OCI-LY1 (cell line): Measurements from ENCODE around the gene CRYGA.

Source experiments
- EZH2 ChIP-seq: fragments of 200-600 bp; sonication (generic), shearing (Covaris generic); IDR thresholded peaks from 2 replicates; pipeline ENCODE4 v1.8.0; 2017; ENCODE audit warnings: borderline replicate concordance, mixed run types, mild to moderate bottlenecking, antibody characterized with exemption, low read length, moderate library complexity, mixed read lengths
- TF ChIP-seq, protein P1 (sequence below): fragments of 200-600 bp; sonication (generic), shearing (Covaris generic); IDR thresholded peaks from 2 replicates; pipeline ENCODE4 v1.5.1; 2017; ENCODE audit warnings: mild to moderate bottlenecking, antibody characterized with exemption, low read length, moderate library complexity, mixed read lengths

DNA sequence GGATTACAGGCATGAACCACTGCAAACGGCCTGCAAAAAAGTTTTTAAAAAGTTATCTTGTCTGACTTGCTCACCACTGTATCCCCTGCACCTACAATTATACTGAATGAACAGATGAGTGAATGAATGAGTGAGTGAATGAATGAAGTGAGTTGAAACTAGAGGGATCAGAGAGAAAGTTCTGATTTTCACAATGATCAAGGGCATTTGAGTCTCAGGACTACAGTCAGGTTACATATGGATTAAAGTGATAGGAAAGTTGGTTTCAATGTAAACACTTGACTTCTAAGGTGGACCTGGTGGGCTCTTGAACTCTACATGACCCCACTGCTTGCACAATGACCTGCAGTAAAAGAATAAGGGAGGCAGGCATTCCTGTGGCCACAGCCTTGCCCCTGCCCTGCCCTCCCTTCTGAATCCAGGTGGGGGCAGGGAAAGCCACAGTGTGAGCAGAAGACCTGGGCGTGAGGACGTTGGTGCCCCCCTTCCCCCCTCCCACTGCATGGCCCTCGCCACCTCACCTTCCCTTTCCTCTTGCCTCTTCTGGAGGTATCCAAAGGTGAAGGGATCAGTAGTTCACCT lies 15.7 kb upstream of the CRYGA start:
- TF ChIP-seq, protein P1, sequence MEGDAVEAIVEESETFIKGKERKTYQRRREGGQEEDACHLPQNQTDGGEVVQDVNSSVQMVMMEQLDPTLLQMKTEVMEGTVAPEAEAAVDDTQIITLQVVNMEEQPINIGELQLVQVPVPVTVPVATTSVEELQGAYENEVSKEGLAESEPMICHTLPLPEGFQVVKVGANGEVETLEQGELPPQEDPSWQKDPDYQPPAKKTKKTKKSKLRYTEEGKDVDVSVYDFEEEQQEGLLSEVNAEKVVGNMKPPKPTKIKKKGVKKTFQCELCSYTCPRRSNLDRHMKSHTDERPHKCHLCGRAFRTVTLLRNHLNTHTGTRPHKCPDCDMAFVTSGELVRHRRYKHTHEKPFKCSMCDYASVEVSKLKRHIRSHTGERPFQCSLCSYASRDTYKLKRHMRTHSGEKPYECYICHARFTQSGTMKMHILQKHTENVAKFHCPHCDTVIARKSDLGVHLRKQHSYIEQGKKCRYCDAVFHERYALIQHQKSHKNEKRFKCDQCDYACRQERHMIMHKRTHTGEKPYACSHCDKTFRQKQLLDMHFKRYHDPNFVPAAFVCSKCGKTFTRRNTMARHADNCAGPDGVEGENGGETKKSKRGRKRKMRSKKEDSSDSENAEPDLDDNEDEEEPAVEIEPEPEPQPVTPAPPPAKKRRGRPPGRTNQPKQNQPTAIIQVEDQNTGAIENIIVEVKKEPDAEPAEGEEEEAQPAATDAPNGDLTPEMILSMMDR: no peak
- TF ChIP-seq EZH2: no peak
